Skin epidermis (tissue), 12 donors: Measurements from ENCODE around the gene KIAA1191.

ENCODE experiments used
- H3K27ac ChIP-seq, 21 experiments: fragments of 200-600 bp; sonication (generic) in 11 of 21; one replicate each; pipeline ENCODE4 v1.5.0; 2020; ENCODE audit warnings: mild to moderate bottlenecking in 3 of 21, inconsistent platforms in 2 of 21, moderate library complexity in 2 of 21
- H3K4me3 ChIP-seq, 7 experiments: fragments of 200-600 bp; sonication (generic) in 2 of 7; one replicate each; pipeline ENCODE4 v1.5.0; 2020; ENCODE audit warnings: inconsistent platforms in 2 of 7, mild to moderate bottlenecking in 2 of 7, moderate library complexity in 1 of 7

Gene KIAA1191

GRCh38 chr5:176368726-176369125, 7.2 kb upstream of the KIAA1191 start:
- H3K4me3 ChIP-seq, result no peak overlapping the region
- no peak overlapping the region for H3K27ac ChIP-seq

GRCh38 chr5:176366232-176366894, 4.8 kb upstream of the KIAA1191 start:
- H3K27ac ChIP-seq, result peak overlapping the region in 17 of 21 experiments; percentile 48 to 86 (median 76)
- H3K4me3 ChIP-seq, result peak overlapping the region; percentile 56 to 92 (median 79)

GRCh38 chr5:176365351-176366231, 4.0 kb upstream of the KIAA1191 start, which contains the start of gene ARL10:
Gene ARL10 (plus strand): TSS chr5:176365487. CDS start chr5:176365564, 77 bp downstream.
- H3K4me3 ChIP-seq, result peak within 1 kb of the TSS; percentile 56 to 92 (median 79)
- peak within 1 kb of the TSS in 20 of 21 experiments; percentile 0 to 86 (median 76) for H3K27ac ChIP-seq

- H3K4me3 ChIP-seq, result peak overlapping the region; percentile 56 to 92 (median 79)
- H3K27ac ChIP-seq, result peak overlapping the region in 20 of 21 experiments; percentile 0 to 86 (median 76)
Observed at GRCh38 chr5:176364765-176365350, 3.3 kb upstream of the KIAA1191 start.

- H3K27ac ChIP-seq, result peak overlapping the region in 16 of 21 experiments; percentile 24 to 92 (median 86)
Observed at GRCh38 chr5:176362233-176362490, 598 bp upstream of the KIAA1191 start.

GRCh38 chr5:176360894-176361436, 599 bp downstream of the KIAA1191 start:
- Histone ChIP-seq H3K27ac (peak overlapping the region; percentile 20 to 93 (median 86)), H3K4me3 (peak overlapping the region; percentile 73 to 99 (median 86))

More at GRCh38 chr5:176362233-176362490, 598 bp upstream of the KIAA1191 start:
- H3K4me3 ChIP-seq, result peak overlapping the region; percentile 73 to 99 (median 86)

- Histone ChIP-seq H3K27ac (no peak overlapping the region), H3K4me3 (no peak overlapping the region)
Observed at GRCh38 chr5:176359658-176360057, 1.9 kb downstream of the KIAA1191 start.

- Histone ChIP-seq H3K27ac (no peak overlapping the region), H3K4me3 (no peak overlapping the region)
Observed at GRCh38 chr5:176356179-176356566, 5.4 kb downstream of the KIAA1191 start.

- Histone ChIP-seq H3K4me3 (no peak overlapping the region), H3K27ac (no peak overlapping the region)
Observed at GRCh38 chr5:176355400-176356178, 6.0 kb downstream of the KIAA1191 start.

- Histone ChIP-seq H3K27ac (no peak overlapping the region), H3K4me3 (no peak overlapping the region)
Observed at GRCh38 chr5:176353533-176353932, 8.0 kb downstream of the KIAA1191 start.

- Histone ChIP-seq H3K4me3 (no peak overlapping the region), H3K27ac (no peak overlapping the region)
Observed at GRCh38 chr5:176352116-176352878, 9.3 kb downstream of the KIAA1191 start.

GRCh38 chr5:176350416-176350815, 11.1 kb downstream of the KIAA1191 start:
- no peak overlapping the region for H3K4me3 ChIP-seq
- no peak overlapping the region for H3K27ac ChIP-seq

- Histone ChIP-seq H3K27ac (no peak overlapping the region), H3K4me3 (no peak overlapping the region)
Observed at GRCh38 chr5:176342766-176343458, 18.7 kb downstream of the KIAA1191 start.

- H3K4me3 ChIP-seq, result no peak overlapping the region
- no peak overlapping the region for H3K27ac ChIP-seq
Observed at GRCh38 chr5:176342158-176342483, 19.4 kb downstream of the KIAA1191 start.

- H3K27ac ChIP-seq, result no peak overlapping the region
- H3K4me3 ChIP-seq, result no peak overlapping the region
Observed at GRCh38 chr5:176341325-176342157, 20.0 kb downstream of the KIAA1191 start.

GRCh38 chr5:176339304-176339703, 22.3 kb downstream of the KIAA1191 start:
- Histone ChIP-seq H3K4me3 (no peak overlapping the region), H3K27ac (no peak overlapping the region)

- Histone ChIP-seq H3K27ac (no peak overlapping the region), H3K4me3 (no peak overlapping the region)
Observed at GRCh38 chr5:176337913-176338312, 23.7 kb downstream of the KIAA1191 start.
